Gastrocnemius medialis (tissue), 4 donors: ENCODE data around the gene PLD1. TPM values are rescaled to one million over a fixed set of nuclear protein-coding genes. Genes with fewer than 3 reads are reported as not detected.

ENCODE experiments used
- ATAC-seq, 2 donors: fragments of 150-250 bp; one replicate each; pipeline ENCODE4 v1.9.1; 2016
- DNase-seq, 2 donors: peaks; one replicate each; pipeline ENCODE4 v3.0.0-alpha.2; 2019
- H3K27ac ChIP-seq, 4 donors: fragments of 200-600 bp; sonication (generic); 1 replicate in 1 of 4; 2 replicates in 3 of 4; pipeline ENCODE4 v1.5.1; 2016 to 2018; ENCODE audit warnings: mild to moderate bottlenecking in 2 of 4, moderate library complexity in 1 of 4
- H3K27me3 ChIP-seq, 3 donors: fragments of 200-600 bp; sonication (generic) in 2 of 3; 1 replicate in 1 of 3; 2 replicates in 2 of 3; pipeline versions ENCODE4 v1.5.1 to v1.6.0; 2016 to 2019; ENCODE audit warnings: mild to moderate bottlenecking in 1 of 3, moderate library complexity in 1 of 3
- H3K36me3 ChIP-seq, 2 donors: fragments of 200-600 bp; sonication (generic) in 1 of 2; one replicate each; pipeline ENCODE4 v1.5.1; 2017 to 2018
- H3K4me1 ChIP-seq, 2 donors: fragments of 200-600 bp; sonication (generic) in 1 of 2; one replicate each; pipeline ENCODE4 v1.5.1; 2016 to 2017; ENCODE audit warnings: mild to moderate bottlenecking in 2 of 2
- H3K4me3 ChIP-seq, 4 donors: fragments of 200-600 bp; sonication (generic) in 3 of 4; 1 replicate in 1 of 4; 2 replicates in 3 of 4; pipeline ENCODE4 v1.5.1; 2016 to 2019; ENCODE audit warnings: mild to moderate bottlenecking in 2 of 4
- H3K9me3 ChIP-seq, 3 donors: fragments of 200-600 bp; sonication (generic) in 2 of 3; 1 replicate in 1 of 3; 2 replicates in 2 of 3; pipeline ENCODE4 v1.5.1; 2016 to 2019
- CTCF ChIP-seq, 5 experiments: fragments of 450-650 bp in 3 of 5; fragments of 200-600 bp in 2 of 5; sonication (generic) in 2 of 5; IDR thresholded peaks in 4 of 5; conservative IDR thresholded peaks in 1 of 5; 1 replicate in 4 of 5; 2 replicates in 1 of 5; pipeline ENCODE4 v1.5.1; 2016 to 2019; ENCODE audit warnings: antibody characterized with exemption in 5 of 5, mild to moderate bottlenecking in 3 of 5, moderate library complexity in 3 of 5
- POLR2A ChIP-seq, 2 donors: fragments of 450-650 bp; IDR thresholded peaks; one replicate each; pipeline ENCODE4 v1.6.1; 2017; ENCODE audit warnings: antibody characterized with exemption in 2 of 2, mild to moderate bottlenecking in 2 of 2, moderate library complexity in 2 of 2
- in situ Hi-C, 4 donors: fragments of 200-750 bp; cut with MboI; loops; one replicate each; pipeline versions ENCODE4 v1.15.0 to v1.8.0; 2017; ENCODE audit warnings: low sequenced_read_pairs in 4 of 4
- intact Hi-C: fragments of 100-400 bp; cut with DNase I; formaldehyde crosslinking; loops from one replicate; pipeline ENCODE4 v1.15.1; 2023; ENCODE audit warnings: low total_unique reads
- total RNA-seq, 4 donors: library from RNA; depleted of rRNA; stranded (reverse); fragments of >200 nt; gene quantifications; one replicate each; pipeline versions ENCODE4 v1.1.0 to v1.2.3, GENCODE V29; 2016

Gene PLD1
- total RNA-seq, 4 donors from 2014 or later, result 1.9 to 5.6 (median 4.6) TPM

GRCh38 chr3:171685116-171685895 lies 125.0 kb downstream of the PLD1 start:
- Histone ChIP-seq H3K4me1 (no peaks in the 10 kb centered on the region), H3K4me3 (no peak overlapping the region), H3K36me3 (no peaks in the 10 kb centered on the region), H3K27ac (no peak overlapping the region), H3K27me3 (no peaks in the 10 kb centered on the region), H3K9me3 (no peaks in the 10 kb centered on the region)
- in situ Hi-C loops (no loop called here), intact Hi-C loops (no loop called here)
- DNase-seq, result no peak
- ATAC-seq, result no peak
- TF ChIP-seq CTCF (IDR thresholded peaks at IDR 0.05 in 4 of 5, conservative IDR thresholded peaks at IDR 0.05 in 1 of 5) (no peak), POLR2A (IDR thresholded peaks at IDR 0.05) (no peak)

GRCh38 chr3:171684221-171684620 lies 126.1 kb downstream of the PLD1 start:
- Histone ChIP-seq H3K27me3 (no peaks in the 10 kb centered on the region), H3K36me3 (no peaks in the 10 kb centered on the region), H3K4me3 (no peak overlapping the region), H3K27ac (no peak overlapping the region), H3K9me3 (no peaks in the 10 kb centered on the region), H3K4me1 (no peaks in the 10 kb centered on the region)
- no peak for ATAC-seq
- DNase-seq, result no peak
- in situ Hi-C loops (no loop called here), intact Hi-C loops (no loop called here)
- TF ChIP-seq CTCF (IDR thresholded peaks at IDR 0.05 in 4 of 5, conservative IDR thresholded peaks at IDR 0.05 in 1 of 5) (no peak), POLR2A (IDR thresholded peaks at IDR 0.05) (no peak)

GRCh38 chr3:171682743-171683142 lies 127.5 kb downstream of the PLD1 start:
- H3K9me3 ChIP-seq, result no peaks in the 10 kb centered on the region
- DNase-seq (no peak), ATAC-seq (no peak)
- intact Hi-C loops, result no loop called here
- no peak overlapping the region for H3K27ac ChIP-seq
- H3K36me3 ChIP-seq, result no peaks in the 10 kb centered on the region
- TF ChIP-seq POLR2A (IDR thresholded peaks at IDR 0.05) (no peak), CTCF (IDR thresholded peaks at IDR 0.05 in 4 of 5, conservative IDR thresholded peaks at IDR 0.05 in 1 of 5) (no peak)
- in situ Hi-C loops, result no loop called here
- H3K4me1 ChIP-seq, result no peaks in the 10 kb centered on the region
- H3K27me3 ChIP-seq, result no peaks in the 10 kb centered on the region
- H3K4me3 ChIP-seq, result no peak overlapping the region

GRCh38 chr3:171680726-171681411 lies 129.4 kb downstream of the PLD1 start:
- no peaks in the 10 kb centered on the region for H3K4me1 ChIP-seq
- H3K27me3 ChIP-seq, result no peaks in the 10 kb centered on the region
- no peak overlapping the region for H3K27ac ChIP-seq
- no peaks in the 10 kb centered on the region for H3K9me3 ChIP-seq
- no peak for ATAC-seq
- DNase-seq, result no peak
- in situ Hi-C loops (no loop called here), intact Hi-C loops (no loop called here)
- no peaks in the 10 kb centered on the region for H3K36me3 ChIP-seq
- H3K4me3 ChIP-seq, result no peak overlapping the region
- TF ChIP-seq CTCF (IDR thresholded peaks at IDR 0.05 in 4 of 5, conservative IDR thresholded peaks at IDR 0.05 in 1 of 5), result no peak
- TF ChIP-seq POLR2A (IDR thresholded peaks at IDR 0.05), result no peak
